GM21717 (cell line): ENCODE results near the gene MYL6B.

Experiments
- ATAC-seq: cut with Tn5 transposase; IDR thresholded peaks from one replicate; pipeline ENCODE4 v1.9.1; 2021; ENCODE audit warnings: mild to moderate bottlenecking, moderate library complexity; ENCODE audit not compliant: unreplicated experiment

Gene MYL6B

DNA sequence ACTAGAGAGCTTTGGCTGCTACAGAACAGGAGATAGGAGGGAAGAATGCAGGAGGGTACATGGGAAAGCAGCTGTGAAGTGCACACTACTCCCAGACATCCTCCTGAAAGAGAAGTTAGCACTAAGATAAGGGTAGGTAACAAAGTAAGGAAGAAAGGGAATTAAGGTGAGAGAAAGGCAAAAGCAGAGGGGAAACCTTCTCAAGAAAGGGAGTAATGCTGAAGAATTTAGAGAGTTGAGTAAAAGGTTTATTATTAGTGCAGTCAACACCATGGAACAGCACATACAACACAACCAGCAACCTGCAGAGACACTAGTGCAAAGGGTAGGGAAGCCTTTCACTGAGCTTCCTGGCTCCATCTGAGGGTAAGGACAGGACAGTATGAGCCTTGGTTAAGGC lies 51.9 kb downstream of the MYL6B start:
- ATAC-seq = no peak

GRCh38 chr12:56205445-56205844 lies 53.1 kb downstream of the MYL6B start:
- no peak for ATAC-seq

GRCh38 chr12:56206452-56207166 lies 54.2 kb downstream of the MYL6B start:
- no peak for ATAC-seq
